ENCODE results near the gene GPC3. TPM values are rescaled to one million over a fixed set of nuclear protein-coding genes. Genes with fewer than 3 reads are reported as not detected.
"Not testable (repeated sequence)": the region's sequence is repeated elsewhere in the genome, so short reads cannot be mapped to it uniquely, and the experiment has no call there.

Gene GPC3
- total RNA-seq, 1 donor from 2014 or later, result not detected

GRCh38 chrX:133652185-133652584 lies 333.2 kb downstream of the GPC3 start:
- no peak for DNase-seq (ENCODE audit: low read depth in 2 of 2)

- DNase-seq (ENCODE audit: low read depth in 2 of 2), result no peak
Observed at GRCh38 chrX:133650239-133650638, 335.2 kb downstream of the GPC3 start.

- no peak for DNase-seq (ENCODE audit: low read depth in 2 of 2)
Observed at GRCh38 chrX:133649651-133650050, 335.7 kb downstream of the GPC3 start.

DNA sequence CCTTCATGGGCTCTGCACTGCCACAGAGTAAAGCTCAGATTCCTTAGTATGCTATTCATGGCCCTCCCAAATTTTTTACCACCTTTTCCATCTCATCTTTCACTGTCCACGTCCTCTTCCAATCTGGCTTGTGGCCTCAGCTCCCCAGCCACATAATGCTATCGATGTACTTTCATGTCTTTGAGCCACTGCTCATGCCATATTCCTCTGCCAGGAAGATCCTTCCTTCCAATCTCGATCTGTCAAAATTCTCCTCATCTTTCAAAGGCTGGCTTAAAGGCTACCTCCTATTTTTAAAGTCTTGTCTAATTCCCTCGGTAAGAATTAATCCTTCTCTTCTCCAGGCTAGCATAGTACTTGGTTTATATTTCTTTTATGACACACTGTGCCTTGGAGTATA lies 336.8 kb downstream of the GPC3 start:
- DNase-seq (ENCODE audit: low read depth in 2 of 2), result no peak

- no peak for DNase-seq (ENCODE audit: low read depth in 2 of 2)
Observed at GRCh38 chrX:133646719-133647116, 338.7 kb downstream of the GPC3 start.

GRCh38 chrX:133645977-133646718 lies 339.2 kb downstream of the GPC3 start:
- DNase-seq (ENCODE audit: low read depth in 2 of 2), result no peak

GRCh38 chrX:133645256-133645655 lies 340.1 kb downstream of the GPC3 start:
- no peak for DNase-seq (ENCODE audit: low read depth in 2 of 2)

DNA sequence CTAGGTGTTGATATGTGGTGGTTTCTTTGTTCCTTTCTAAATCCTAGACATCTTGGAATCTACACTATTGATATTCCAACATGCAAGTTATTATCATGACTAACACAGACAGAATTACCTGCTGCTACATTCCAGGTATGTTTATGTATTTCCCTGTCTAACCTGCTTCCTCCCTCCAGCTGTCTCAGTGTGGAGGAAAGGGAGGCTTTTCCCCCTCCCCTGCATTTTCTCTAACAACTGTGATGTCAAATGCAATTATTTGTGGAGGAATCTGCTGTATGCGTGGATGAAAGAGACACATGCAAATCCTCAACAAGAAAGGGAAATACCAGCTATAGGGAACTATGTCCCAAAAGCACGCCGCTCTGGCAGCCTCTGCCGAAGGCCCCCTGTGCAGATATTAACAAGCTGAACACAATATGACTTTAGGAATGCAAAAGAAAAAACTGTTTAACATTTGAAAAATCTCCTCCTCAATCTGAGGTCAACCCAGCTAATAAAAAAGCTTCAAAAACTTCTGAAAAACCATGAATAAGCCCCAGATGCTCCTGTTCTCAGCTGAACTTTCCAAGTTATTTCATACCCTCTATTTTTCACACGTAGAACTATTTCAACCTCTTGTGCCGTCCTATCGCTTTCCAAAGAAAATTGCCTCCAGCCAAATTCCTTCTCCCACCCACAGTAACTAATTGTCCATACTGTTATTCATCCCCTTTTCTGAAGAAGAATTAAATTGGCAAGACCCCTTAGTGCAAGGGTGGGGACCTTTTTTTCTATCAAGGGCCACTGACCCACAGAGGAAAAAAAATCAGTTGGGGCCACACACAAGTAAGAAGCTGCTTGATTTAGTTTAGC lies 345.0 kb downstream of the GPC3 start:
- DNase-seq (ENCODE audit: low read depth in 2 of 2), result no peak

DNA sequence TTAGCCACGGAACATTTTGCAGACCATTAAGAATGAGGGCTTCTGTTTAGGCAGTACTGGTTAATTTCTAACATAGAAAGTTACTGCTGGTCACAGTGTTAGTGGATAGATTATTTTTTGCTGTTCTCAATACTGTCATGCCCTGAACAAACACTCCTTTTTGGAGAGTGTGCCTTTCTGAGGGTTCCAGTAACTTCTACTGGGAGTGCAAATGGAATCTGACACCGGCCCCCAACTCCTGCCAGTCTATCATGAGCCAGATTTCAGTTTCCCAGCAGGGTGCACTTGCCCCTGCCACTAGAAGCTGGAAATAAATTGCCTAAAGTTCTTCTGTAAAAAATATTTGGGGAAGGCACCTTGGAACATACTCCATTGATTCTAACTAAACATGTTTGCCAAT lies 345.7 kb downstream of the GPC3 start:
- no peak for DNase-seq (ENCODE audit: low read depth in 2 of 2)

GRCh38 chrX:133638285-133638684 lies 347.1 kb downstream of the GPC3 start:
- no peak for DNase-seq (ENCODE audit: low read depth in 2 of 2)

DNA sequence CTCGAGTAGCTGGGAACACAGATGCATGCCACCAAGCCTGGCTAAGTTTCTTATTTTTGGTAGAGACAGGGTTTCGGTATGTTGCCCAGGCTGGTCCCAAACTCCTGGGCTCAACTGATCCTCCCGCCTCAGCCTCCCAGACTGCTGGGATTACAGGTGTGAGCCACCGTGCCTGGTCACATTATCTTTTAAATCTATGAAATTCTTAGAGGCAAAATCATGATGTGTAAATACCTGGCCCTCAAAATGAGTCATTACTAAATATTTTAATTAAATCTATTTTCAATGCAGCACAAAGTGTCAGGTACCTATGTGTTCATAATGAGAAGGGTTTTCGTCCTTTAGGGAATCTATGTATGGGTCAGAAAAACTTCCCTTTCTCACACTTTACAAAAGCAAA lies 347.6 kb downstream of the GPC3 start:
- no peak for DNase-seq (ENCODE audit: low read depth in 2 of 2)

- DNase-seq (ENCODE audit: low read depth in 2 of 2), result no peak
Observed at GRCh38 chrX:133636009-133636408, 349.4 kb downstream of the GPC3 start.

- no peak for DNase-seq (ENCODE audit: low read depth in 2 of 2)
Observed at GRCh38 chrX:133634416-133634815, 351.0 kb downstream of the GPC3 start.

GRCh38 chrX:133633950-133634349 lies 351.4 kb downstream of the GPC3 start:
- no peak for DNase-seq (ENCODE audit: low read depth in 2 of 2)

GRCh38 chrX:133633162-133633561 lies 352.2 kb downstream of the GPC3 start:
- DNase-seq (ENCODE audit: low read depth in 2 of 2), result no peak

- DNase-seq (ENCODE audit: low read depth in 2 of 2), result no peak
Observed at GRCh38 chrX:133630362-133630761, 355.0 kb downstream of the GPC3 start.

DNA sequence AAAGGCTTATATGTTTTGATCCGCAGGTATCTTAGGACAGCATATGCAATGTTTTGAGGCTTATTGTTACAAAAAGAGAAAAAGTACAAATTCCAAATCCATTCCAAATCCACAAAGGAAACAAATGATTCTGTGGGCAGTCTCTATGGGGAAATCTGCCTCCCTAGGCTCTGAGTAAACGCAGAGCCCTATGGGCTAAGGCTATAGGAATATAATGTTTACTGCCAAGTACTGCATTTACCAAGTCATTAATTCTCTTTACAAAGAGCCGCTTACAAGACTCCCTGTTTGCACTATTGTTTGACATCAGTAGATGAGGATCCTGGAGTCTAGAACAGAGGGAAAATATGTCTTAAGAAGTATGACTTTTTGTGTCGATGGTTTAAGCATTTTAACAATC lies 357.7 kb downstream of the GPC3 start:
- DNase-seq (ENCODE audit: low read depth in 2 of 2), result no peak

DNA sequence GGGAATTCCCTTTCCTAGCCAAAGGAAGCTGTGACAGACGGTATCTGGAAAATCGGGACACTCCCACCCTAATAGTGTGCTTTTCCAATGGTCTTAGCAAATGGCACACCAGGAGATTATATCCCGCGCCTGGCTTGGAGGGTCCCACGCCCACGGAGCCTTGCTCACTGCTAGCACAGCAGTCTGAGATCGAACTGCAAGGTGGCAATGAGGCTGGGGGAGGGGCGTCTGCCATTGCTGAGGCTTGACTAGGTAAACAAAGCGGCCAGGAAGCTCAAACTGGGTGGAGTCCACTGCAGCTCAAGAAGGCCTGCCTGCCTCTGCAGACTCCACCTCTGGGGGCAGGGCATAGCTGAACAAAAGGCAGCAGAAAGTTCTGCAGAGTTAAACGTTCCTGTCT lies 364.0 kb downstream of the GPC3 start:
- DNase-seq (ENCODE audit: low read depth in 2 of 2), result not testable (repeated sequence)

GRCh38 chrX:133611676-133612075 lies 373.7 kb downstream of the GPC3 start:
- no peak for DNase-seq (ENCODE audit: low read depth in 2 of 2)

DNA sequence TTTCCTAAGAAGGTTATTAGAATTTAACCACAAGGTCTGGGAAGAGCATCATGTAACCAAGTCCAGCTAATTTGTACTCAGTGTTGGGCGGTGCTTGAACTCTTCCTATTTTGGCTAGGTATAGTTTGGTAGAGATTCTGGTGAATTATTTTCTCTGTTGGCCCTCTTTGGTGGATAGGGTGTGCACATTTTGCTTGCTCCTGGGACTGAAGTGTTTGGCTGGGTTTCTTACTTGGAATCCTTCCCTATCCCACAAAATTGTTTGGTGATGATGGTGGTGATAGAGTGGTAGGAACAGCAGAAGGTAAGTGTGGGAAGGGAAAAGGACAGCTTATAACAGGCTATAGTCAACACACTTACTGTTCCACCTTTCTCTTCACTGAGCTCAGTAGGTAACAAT lies 375.3 kb downstream of the GPC3 start:
- no peak for DNase-seq (ENCODE audit: low read depth in 2 of 2)

DNA sequence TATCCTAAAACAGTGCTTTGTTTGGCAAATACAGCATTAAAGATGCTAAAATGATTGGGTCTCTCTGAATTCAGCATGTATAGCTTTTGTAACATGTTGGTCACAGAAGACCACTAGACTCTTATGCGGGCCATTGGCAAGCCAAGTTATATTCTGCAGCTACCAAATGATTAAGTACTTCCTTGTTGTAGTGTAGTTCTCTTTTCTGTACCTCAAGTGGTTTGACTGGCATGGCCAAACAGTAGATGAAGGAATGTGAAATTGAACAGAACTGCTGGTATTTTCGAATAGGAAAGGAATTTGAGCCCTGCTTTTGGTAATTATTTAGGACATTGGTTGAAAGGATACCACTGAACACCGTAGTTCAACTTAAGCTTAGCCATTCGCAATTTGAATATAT lies 376.2 kb downstream of the GPC3 start:
- no peak for DNase-seq (ENCODE audit: low read depth in 2 of 2)

- DNase-seq (ENCODE audit: low read depth in 2 of 2), result no peak
Observed at GRCh38 chrX:133608406-133608805, 377.0 kb downstream of the GPC3 start.

Data from lung microvascular endothelial cell (primary cell).